H9 (cell line): ENCODE data around the gene CFAP141. TPM values are rescaled to one million over a fixed set of nuclear protein-coding genes. Genes with fewer than 3 reads are reported as not detected.
A peak's percentile ranks its signal among the peaks of the same experiment; 100 is the strongest.

Experiments
- DNase-seq: peaks from one replicate; pipeline ENCODE4 v3.0.0-alpha.2; 2017
- H2AFZ ChIP-seq: one replicate; pipeline ENCODE4 v1.6.1; 2013; ENCODE audit warnings: mild to moderate bottlenecking, low read length, control low read depth, moderate library complexity
- H2AK5ac ChIP-seq: 2 replicates; pipeline ENCODE4 v1.6.1; 2013; ENCODE audit warnings: low read length, control low read depth, mixed read lengths; ENCODE audit not compliant: insufficient read length
- H2BK120ac ChIP-seq: one replicate; pipeline ENCODE4 v1.6.1; 2013; ENCODE audit warnings: low read depth, mild to moderate bottlenecking, low read length, control low read depth, inconsistent platforms; ENCODE audit not compliant: poor library complexity, severe bottlenecking
- H2BK12ac ChIP-seq: 2 replicates; pipeline ENCODE4 v1.6.1; 2013; ENCODE audit warnings: low read length, control low read depth, mixed read lengths, low read depth; ENCODE audit not compliant: insufficient read length
- H2BK15ac ChIP-seq: 2 replicates; pipeline ENCODE4 v1.6.1; 2013; ENCODE audit warnings: low read depth, low read length, control low read depth
- H2BK20ac ChIP-seq: one replicate; pipeline ENCODE4 v1.6.1; 2013; ENCODE audit warnings: low read depth, mild to moderate bottlenecking, low read length, control low read depth, inconsistent platforms; ENCODE audit not compliant: poor library complexity, severe bottlenecking
- H2BK5ac ChIP-seq: 2 replicates; pipeline ENCODE4 v1.6.1; 2013; ENCODE audit warnings: low read length, control low read depth, mixed read lengths; ENCODE audit not compliant: insufficient read length
- H3K14ac ChIP-seq: 2 replicates; pipeline ENCODE4 v1.6.1; 2013; ENCODE audit warnings: low read length, control low read depth; ENCODE audit not compliant: insufficient read depth
- H3K18ac ChIP-seq: 2 replicates; pipeline ENCODE4 v1.6.1; 2013; ENCODE audit warnings: low read depth, mild to moderate bottlenecking, mixed read lengths, low read length, control low read depth; ENCODE audit not compliant: insufficient read length
- H3K23ac ChIP-seq: 2 replicates; pipeline ENCODE4 v1.6.1; 2013; ENCODE audit warnings: low read length, control low read depth, mixed read lengths, low read depth; ENCODE audit not compliant: insufficient read length
- H3K23me2 ChIP-seq: 2 replicates; pipeline ENCODE4 v1.6.1; 2013; ENCODE audit warnings: low read depth, mild to moderate bottlenecking, mixed read lengths, low read length, control low read depth; ENCODE audit not compliant: insufficient read length, poor library complexity, severe bottlenecking
- H3K27ac ChIP-seq: 2 replicates; pipeline ENCODE4 v1.5.1; 2013; ENCODE audit warnings: low read length, control low read depth, mixed read lengths, low read depth; ENCODE audit not compliant: insufficient read length
- H3K27me3 ChIP-seq: 2 replicates; pipeline ENCODE4 v1.6.1; 2013; ENCODE audit warnings: low read length, control low read depth, inconsistent platforms; ENCODE audit not compliant: insufficient read depth
- H3K4ac ChIP-seq: 2 replicates; pipeline ENCODE4 v1.6.1; 2013; ENCODE audit warnings: low read depth, mild to moderate bottlenecking, control low read depth, inconsistent platforms, low read length, moderate library complexity
- H3K4me1 ChIP-seq: 2 replicates; pipeline ENCODE4 v1.6.1; 2013; ENCODE audit warnings: low read length, control low read depth, inconsistent platforms; ENCODE audit not compliant: insufficient read depth
- H3K4me2 ChIP-seq: 2 replicates; pipeline ENCODE4 v1.6.1; 2013; ENCODE audit warnings: low read length, control low read depth, mixed read lengths; ENCODE audit not compliant: insufficient read length, insufficient read depth
- H3K56ac ChIP-seq: 2 replicates; pipeline ENCODE4 v1.6.1; 2013; ENCODE audit warnings: low read depth, mild to moderate bottlenecking, mixed read lengths, low read length, control low read depth; ENCODE audit not compliant: insufficient read length
- H3K79me1 ChIP-seq: 2 replicates; pipeline ENCODE4 v1.6.1; 2013; ENCODE audit warnings: low read depth, mild to moderate bottlenecking, moderate library complexity, low read length, control low read depth, inconsistent platforms; ENCODE audit not compliant: insufficient read depth, poor library complexity, severe bottlenecking
- H3K79me2 ChIP-seq: 2 replicates; pipeline ENCODE4 v1.6.1; 2013; ENCODE audit warnings: low read length, control low read depth, inconsistent platforms; ENCODE audit not compliant: insufficient read depth
- H3K9ac ChIP-seq: 2 replicates; pipeline ENCODE4 v1.6.1; 2013; ENCODE audit warnings: low read length, control low read depth, mixed read lengths; ENCODE audit not compliant: insufficient read length; ENCODE audit errors: extremely low read depth
- H3K9me3 ChIP-seq: one replicate; pipeline ENCODE4 v1.6.1; 2013; ENCODE audit warnings: low read depth, low read length, inconsistent platforms; ENCODE audit not compliant: control insufficient read depth
- H3T11ph ChIP-seq: one replicate; pipeline ENCODE4 v1.6.1; 2013; ENCODE audit warnings: mild to moderate bottlenecking, low read length, control low read depth, inconsistent platforms
- H4K20me1 ChIP-seq: one replicate; pipeline ENCODE4 v1.6.1; 2013; ENCODE audit not compliant: control insufficient read depth, insufficient read length, insufficient read depth
- H4K5ac ChIP-seq: 2 replicates; pipeline ENCODE4 v1.6.1; 2013; ENCODE audit warnings: low read depth, mild to moderate bottlenecking, mixed read lengths, low read length, control low read depth; ENCODE audit not compliant: insufficient read length
- H4K8ac ChIP-seq: replicated peaks from 2 replicates; pipeline ENCODE4 v1.6.1; 2013; ENCODE audit warnings: low read length, control low read depth, mixed read lengths, low read depth; ENCODE audit not compliant: insufficient read length
- H4K91ac ChIP-seq: 2 replicates; pipeline ENCODE4 v1.6.1; 2013; ENCODE audit warnings: low read depth, mild to moderate bottlenecking, moderate library complexity, mixed read lengths, low read length, control low read depth; ENCODE audit not compliant: insufficient read length
- H3K27ac Mint-ChIP-seq, 3 experiments: 2 replicates in 2 of 3; 3 replicates in 1 of 3; pipeline ENCODE4 v1.8.0; 2020 to 2021; ENCODE audit warnings: mixed read lengths in 3 of 3, mild to moderate bottlenecking in 1 of 3, moderate library complexity in 1 of 3
- H3K27me3 Mint-ChIP-seq: 2 replicates; pipeline ENCODE4 v1.8.0; 2021; ENCODE audit warnings: low read depth, mild to moderate bottlenecking, moderate library complexity, mixed read lengths
- H3K36me3 Mint-ChIP-seq, 3 experiments: 2 replicates in 2 of 3; 3 replicates in 1 of 3; pipeline ENCODE4 v1.8.0; 2020 to 2021; ENCODE audit warnings: low read depth in 3 of 3, mixed read lengths in 3 of 3; ENCODE audit not compliant: insufficient read depth in 1 of 3
- H3K4me1 Mint-ChIP-seq, 2 experiments: 2 replicates each; pipeline ENCODE4 v1.8.0; 2020; ENCODE audit warnings: mixed read lengths in 2 of 2
- H3K4me3 Mint-ChIP-seq, 2 experiments: 2 replicates in 1 of 2; 3 replicates in 1 of 2; pipeline ENCODE4 v1.8.0; 2020 to 2021; ENCODE audit warnings: mild to moderate bottlenecking in 2 of 2, mixed read lengths in 2 of 2, moderate library complexity in 1 of 2
- H3K9me3 Mint-ChIP-seq, 2 experiments: 2 replicates in 1 of 2; 3 replicates in 1 of 2; pipeline ENCODE4 v1.8.0; 2020; ENCODE audit warnings: mild to moderate bottlenecking in 2 of 2, mixed read lengths in 2 of 2, moderate library complexity in 1 of 2
- total RNA-seq: library from RNA; stranded (reverse); gene quantifications from 2 replicates; pipeline ENCODE4 v1.2.1, GENCODE V29; 2021
- TF ChIP-seq, protein P1 (sequence below): fragments of 200-600 bp; sonication (generic); conservative IDR thresholded peaks from 3 replicates; pipeline ENCODE4 v1.8.0; 2021; ENCODE audit warnings: antibody characterized with exemption, mild to moderate bottlenecking

The CFAP141 gene
- total RNA-seq, 1 experiment from 2014 or later = not detected

DNA sequence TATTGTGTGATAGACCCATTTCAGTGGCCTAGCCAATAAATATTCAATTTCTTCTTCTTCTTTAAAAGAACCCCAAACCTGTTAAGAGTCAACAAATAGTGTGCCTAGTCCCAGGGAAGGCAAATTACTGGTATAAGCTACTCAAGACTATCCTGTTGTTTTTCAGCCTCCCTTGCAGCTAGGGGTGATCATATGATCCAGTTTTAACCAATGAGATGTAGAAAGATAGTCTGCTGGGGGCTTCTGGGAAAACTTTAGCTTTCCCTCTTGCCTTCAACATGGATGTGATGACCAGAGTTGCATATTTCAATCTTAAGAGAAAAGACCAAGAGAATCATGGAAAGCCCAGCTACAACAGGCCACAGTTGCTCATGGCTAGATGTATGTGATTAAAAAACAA, 46.6 kb downstream of the CFAP141 start:
- H4K91ac ChIP-seq = no peak overlapping the region
- peaks cover 64 to 89% (median 80%) of the 10 kb centered on the region in 3 experiments for H3K36me3 Mint-ChIP-seq
- TF ChIP-seq, protein P1, sequence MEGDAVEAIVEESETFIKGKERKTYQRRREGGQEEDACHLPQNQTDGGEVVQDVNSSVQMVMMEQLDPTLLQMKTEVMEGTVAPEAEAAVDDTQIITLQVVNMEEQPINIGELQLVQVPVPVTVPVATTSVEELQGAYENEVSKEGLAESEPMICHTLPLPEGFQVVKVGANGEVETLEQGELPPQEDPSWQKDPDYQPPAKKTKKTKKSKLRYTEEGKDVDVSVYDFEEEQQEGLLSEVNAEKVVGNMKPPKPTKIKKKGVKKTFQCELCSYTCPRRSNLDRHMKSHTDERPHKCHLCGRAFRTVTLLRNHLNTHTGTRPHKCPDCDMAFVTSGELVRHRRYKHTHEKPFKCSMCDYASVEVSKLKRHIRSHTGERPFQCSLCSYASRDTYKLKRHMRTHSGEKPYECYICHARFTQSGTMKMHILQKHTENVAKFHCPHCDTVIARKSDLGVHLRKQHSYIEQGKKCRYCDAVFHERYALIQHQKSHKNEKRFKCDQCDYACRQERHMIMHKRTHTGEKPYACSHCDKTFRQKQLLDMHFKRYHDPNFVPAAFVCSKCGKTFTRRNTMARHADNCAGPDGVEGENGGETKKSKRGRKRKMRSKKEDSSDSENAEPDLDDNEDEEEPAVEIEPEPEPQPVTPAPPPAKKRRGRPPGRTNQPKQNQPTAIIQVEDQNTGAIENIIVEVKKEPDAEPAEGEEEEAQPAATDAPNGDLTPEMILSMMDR = no peak
- no peaks in the 10 kb centered on the region for H4K20me1 ChIP-seq
- peaks cover 12 to 24% of the 10 kb centered on the region in 2 experiments for H3K4me1 Mint-ChIP-seq
- no peaks in the 10 kb centered on the region for H3K79me2 ChIP-seq
- H3K4me1 ChIP-seq = no peaks in the 10 kb centered on the region
- no peak overlapping the region for H2BK120ac ChIP-seq
- H2AFZ ChIP-seq = no peak overlapping the region
- H3K14ac ChIP-seq = no peak overlapping the region
- no peaks in the 10 kb centered on the region for H3K9me3 ChIP-seq
- H3K79me1 ChIP-seq = peaks cover 5% of the 10 kb centered on the region
- no peak overlapping the region for H2BK20ac ChIP-seq
- no peak overlapping the region for H3K27ac ChIP-seq
- H3K4ac ChIP-seq = no peak overlapping the region
- H3T11ph ChIP-seq = no peak overlapping the region
- no peak overlapping the region for H3K9ac ChIP-seq
- no peak overlapping the region for H2BK12ac ChIP-seq
- peak overlapping the region in 1 of 3 experiments; percentile 69; a peak in 1 of 7 replicates for H3K27ac Mint-ChIP-seq
- no peak overlapping the region for H4K5ac ChIP-seq
- no peak overlapping the region for H2BK5ac ChIP-seq
- no peak for DNase-seq
- H3K56ac ChIP-seq = no peak overlapping the region
- no peak overlapping the region for H3K4me2 ChIP-seq
- no peaks in the 10 kb centered on the region for H3K9me3 Mint-ChIP-seq
- peaks cover 1% of the 10 kb centered on the region; the same call in 1 of the 2 replicates for H3K27me3 Mint-ChIP-seq
- no peak overlapping the region for H2BK15ac ChIP-seq
- no peaks in the 10 kb centered on the region for H3K27me3 ChIP-seq
- H3K4me3 Mint-ChIP-seq = no peak overlapping the region
- no peak overlapping the region for H4K8ac ChIP-seq
- H3K23me2 ChIP-seq = no peaks in the 10 kb centered on the region
- H3K18ac ChIP-seq = no peak overlapping the region
- no peak overlapping the region for H3K23ac ChIP-seq
- no peak overlapping the region for H2AK5ac ChIP-seq
